ENCODE data around the gene SNCAIP. TPM values are rescaled to one million over a fixed set of nuclear protein-coding genes. Genes with fewer than 3 reads are reported as not detected.

SNCAIP gene
- total RNA-seq, 1 donor from 2014 or later = 1.8 TPM

DNA sequence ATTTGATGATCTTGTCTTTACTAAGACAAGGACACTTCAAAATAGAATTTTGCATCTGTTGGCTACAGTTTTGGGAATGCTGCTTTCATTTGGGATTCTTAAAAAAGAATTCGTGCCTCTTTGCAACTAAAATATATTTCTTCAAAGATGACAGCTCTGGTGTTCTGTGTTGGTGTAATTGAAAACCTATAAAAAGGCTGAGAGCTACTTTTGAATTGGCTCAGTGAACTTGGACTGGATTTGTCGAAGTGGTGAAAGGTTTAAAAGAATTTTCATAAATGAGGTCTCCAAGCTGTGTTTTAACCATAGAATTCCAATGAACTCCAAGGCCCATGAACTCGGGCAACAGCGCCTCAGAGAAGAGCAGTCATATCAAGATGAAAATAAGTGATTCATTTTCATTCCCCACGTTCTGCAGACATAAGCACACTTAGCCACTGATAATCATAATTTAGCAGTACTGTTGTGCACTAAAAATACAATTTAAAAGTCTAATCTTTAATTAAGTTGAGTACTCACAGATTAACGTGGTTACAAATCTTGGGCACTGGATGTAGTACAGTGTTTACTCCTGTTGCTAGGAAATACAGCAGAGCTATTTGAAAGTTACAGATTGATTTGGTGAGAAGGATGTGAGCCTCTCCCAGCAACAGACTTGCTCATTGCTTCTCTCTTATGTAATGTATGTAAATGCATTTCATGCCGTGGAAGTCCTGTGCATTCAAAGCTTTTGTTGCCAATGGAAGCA is 10.9 kb downstream of the SNCAIP start:
- no peak for DNase-seq (ENCODE audit: low read depth)
- H3K4me3 ChIP-seq (ENCODE audit: low read depth, low read length) = no peak overlapping the region
- TF ChIP-seq, protein P1, sequence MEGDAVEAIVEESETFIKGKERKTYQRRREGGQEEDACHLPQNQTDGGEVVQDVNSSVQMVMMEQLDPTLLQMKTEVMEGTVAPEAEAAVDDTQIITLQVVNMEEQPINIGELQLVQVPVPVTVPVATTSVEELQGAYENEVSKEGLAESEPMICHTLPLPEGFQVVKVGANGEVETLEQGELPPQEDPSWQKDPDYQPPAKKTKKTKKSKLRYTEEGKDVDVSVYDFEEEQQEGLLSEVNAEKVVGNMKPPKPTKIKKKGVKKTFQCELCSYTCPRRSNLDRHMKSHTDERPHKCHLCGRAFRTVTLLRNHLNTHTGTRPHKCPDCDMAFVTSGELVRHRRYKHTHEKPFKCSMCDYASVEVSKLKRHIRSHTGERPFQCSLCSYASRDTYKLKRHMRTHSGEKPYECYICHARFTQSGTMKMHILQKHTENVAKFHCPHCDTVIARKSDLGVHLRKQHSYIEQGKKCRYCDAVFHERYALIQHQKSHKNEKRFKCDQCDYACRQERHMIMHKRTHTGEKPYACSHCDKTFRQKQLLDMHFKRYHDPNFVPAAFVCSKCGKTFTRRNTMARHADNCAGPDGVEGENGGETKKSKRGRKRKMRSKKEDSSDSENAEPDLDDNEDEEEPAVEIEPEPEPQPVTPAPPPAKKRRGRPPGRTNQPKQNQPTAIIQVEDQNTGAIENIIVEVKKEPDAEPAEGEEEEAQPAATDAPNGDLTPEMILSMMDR (conservative IDR thresholded peaks at IDR 0.05; ENCODE audit: low read depth, low read length) = no peak

DNA sequence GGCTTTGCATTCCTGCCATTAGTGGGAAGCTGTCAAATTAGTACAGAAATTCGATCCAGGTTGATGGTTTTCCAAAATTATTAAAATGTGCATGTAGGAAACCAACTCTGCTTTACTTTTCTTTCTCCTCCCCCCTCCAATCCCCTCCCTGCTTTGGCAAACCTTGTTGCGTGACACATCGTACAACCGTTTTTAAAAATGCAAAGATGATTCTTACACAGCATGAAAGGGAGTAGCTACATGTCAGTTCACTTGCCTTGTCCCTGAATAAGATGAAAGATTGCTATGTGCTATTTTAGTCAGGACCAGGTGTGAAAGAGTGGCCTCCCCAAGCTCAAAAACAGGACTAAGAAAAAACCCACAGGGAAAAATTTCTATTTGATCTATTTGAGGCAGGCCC is 11.7 kb downstream of the SNCAIP start:
- DNase-seq (ENCODE audit: low read depth) = no peak
- TF ChIP-seq, protein P1 (conservative IDR thresholded peaks at IDR 0.05; ENCODE audit: low read depth, low read length) = no peak
- no peak overlapping the region for H3K4me3 ChIP-seq (ENCODE audit: low read depth, low read length)

DNA sequence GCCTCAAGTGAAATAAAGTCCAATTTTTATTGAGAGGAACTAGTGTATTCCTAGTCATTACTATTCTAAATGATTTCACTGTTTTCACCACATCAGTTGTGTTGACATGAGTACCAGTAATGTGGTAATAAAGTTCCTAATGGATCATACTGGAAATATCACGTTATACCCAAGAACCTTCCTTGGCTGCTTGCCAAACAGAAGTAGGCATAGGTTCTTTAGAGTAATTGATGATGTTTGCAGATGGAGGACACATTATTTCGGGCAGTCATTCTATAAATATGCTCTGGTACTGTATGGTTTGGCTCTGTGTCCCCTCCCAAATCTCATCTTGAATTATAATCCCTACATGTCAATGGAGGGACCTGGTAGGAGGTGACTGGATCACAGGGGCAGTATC is 15.1 kb downstream of the SNCAIP start:
- no peak overlapping the region for H3K4me3 ChIP-seq (ENCODE audit: low read depth, low read length)
- no peak for DNase-seq (ENCODE audit: low read depth)
- TF ChIP-seq, protein P1 (conservative IDR thresholded peaks at IDR 0.05; ENCODE audit: low read depth, low read length) = no peak

DNA sequence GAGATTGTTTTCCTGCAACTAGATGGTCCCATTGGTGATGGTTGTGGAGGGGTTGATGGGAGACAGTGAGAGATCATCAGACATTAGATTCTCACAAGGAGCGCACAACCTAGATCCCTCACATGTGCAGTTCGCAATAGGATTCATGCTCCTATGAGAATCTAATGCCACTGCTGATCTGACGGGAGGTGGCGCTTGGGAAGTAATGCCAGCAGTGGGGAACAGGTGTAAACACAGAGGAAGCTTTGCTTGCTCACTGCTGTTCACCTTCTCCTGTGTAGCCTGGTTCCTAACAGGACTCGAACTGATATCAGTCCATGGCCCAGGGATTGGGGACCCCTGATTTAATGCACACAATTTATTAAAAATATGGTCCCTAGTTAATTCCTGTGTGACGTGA is 18.8 kb downstream of the SNCAIP start:
- TF ChIP-seq, protein P1 (conservative IDR thresholded peaks at IDR 0.05; ENCODE audit: low read depth, low read length) = no peak
- H3K4me3 ChIP-seq (ENCODE audit: low read depth, low read length) = no peak overlapping the region
- DNase-seq (ENCODE audit: low read depth) = no peak

DNA sequence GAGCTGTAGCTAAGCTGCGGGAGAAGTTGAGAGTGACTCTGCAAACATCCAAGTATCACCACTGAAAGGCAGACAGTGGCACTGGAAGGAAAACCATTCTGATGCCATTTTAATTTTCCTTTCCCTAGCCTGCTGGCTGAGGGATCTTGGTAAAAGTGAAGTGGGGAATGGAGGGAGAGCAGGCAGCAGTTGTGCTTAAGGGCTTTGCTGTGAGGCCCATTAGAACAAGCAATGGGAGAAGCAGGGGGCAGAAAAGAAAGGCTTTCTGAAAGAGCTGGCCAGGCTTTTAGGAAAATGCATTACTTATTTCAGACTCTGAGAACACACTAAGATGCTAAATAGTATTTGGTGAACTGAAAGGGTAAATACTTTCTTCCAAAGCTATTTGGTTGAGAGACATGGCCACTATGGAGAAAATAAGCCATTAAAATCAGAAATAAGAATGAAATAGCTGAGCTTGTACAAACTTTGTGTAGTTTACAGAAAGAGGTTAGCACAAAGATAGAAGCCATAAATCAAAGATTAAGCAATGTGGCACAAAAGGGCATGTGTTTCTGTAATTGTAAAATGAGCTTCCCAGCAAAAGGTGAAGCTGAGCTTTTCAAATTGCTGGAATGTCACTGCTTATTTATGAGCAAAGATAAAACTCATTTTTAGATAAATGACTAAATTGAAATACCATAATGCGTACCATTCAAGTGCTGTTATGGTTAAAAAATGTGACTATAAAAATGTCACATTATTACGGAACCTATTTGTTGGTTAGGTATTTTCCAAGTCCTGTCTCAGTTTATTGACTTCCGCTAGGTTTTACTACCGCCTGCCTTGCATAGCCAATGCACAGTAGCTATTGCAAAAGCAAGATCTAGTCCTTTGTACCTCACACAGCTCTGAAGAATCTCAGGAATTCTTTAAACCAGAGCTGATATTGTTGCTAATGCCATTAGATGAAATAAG is 20.8 kb downstream of the SNCAIP start:
- H3K4me3 ChIP-seq (ENCODE audit: low read depth, low read length) = no peak overlapping the region
- no peak for DNase-seq (ENCODE audit: low read depth)
- TF ChIP-seq, protein P1 (conservative IDR thresholded peaks at IDR 0.05; ENCODE audit: low read depth, low read length) = no peak

DNA sequence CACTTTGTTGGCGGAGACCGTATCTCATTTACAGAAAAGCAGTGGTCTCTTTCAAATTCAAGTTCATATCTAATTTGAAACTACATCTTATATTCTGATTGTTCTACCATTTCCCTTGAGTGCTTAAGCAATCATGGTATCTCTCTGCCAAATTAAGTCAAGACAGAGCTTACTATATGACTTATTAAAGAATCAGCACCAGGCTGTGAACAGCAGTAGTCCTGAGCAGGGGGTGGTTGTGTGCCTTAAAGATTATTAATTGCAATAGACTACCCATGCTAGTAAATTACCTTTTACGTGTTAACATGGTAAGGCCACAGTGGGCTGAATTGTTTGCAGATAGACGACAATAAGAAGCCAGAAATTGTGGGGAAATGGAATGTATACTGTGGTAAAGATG is 21.5 kb downstream of the SNCAIP start:
- TF ChIP-seq, protein P1 (conservative IDR thresholded peaks at IDR 0.05; ENCODE audit: low read depth, low read length) = no peak
- no peak overlapping the region for H3K4me3 ChIP-seq (ENCODE audit: low read depth, low read length)
- no peak for DNase-seq (ENCODE audit: low read depth)

Data from epithelial cell of proximal tubule (primary cell).